Omental fat pad (tissue), 4 donors: ENCODE results near the gene IFI16. TPM values are rescaled to one million over a fixed set of nuclear protein-coding genes. Genes with fewer than 3 reads are reported as not detected.
"Not testable (repeated sequence)": the region's sequence is repeated elsewhere in the genome, so short reads cannot be mapped to it uniquely, and the experiment has no call there.

Source experiments
- ATAC-seq: fragments of 150-250 bp; one replicate; pipeline ENCODE4 v1.9.1; 2016; ENCODE audit warnings: mild to moderate bottlenecking, moderate library complexity; ENCODE audit not compliant: low FRiP score
- DNase-seq: peaks from one replicate; pipeline ENCODE4 v3.0.0-alpha.2; 2019; ENCODE audit warnings: low spot score
- CTCF ChIP-seq, 3 donors: fragments of 450-650 bp; IDR thresholded peaks; one replicate each; pipeline ENCODE4 v1.5.1; 2016 to 2017; ENCODE audit warnings: antibody characterized with exemption in 3 of 3, mild to moderate bottlenecking in 3 of 3, moderate library complexity in 2 of 3
- total RNA-seq, 4 donors: library from RNA; depleted of rRNA; stranded (reverse); fragments of >200 nt; gene quantifications; one replicate each; pipeline ENCODE4 v1.1.0, GENCODE V29; 2016

IFI16 gene
- total RNA-seq, 4 donors from 2014 or later = 94.5 to 304 (median 131) TPM

- no peak for TF ChIP-seq CTCF (IDR thresholded peaks at IDR 0.05)
- DNase-seq (no peak), ATAC-seq (no peak)
Observed at GRCh38 chr1:159030311-159030710, 20.6 kb downstream of the IFI16 start.

GRCh38 chr1:159030877-159031447, 21.3 kb downstream of the IFI16 start:
- DNase-seq = no peak
- TF ChIP-seq CTCF (IDR thresholded peaks at IDR 0.05) = no peak
- ATAC-seq = no peak

GRCh38 chr1:159040206-159040605, 30.5 kb downstream of the IFI16 start:
- DNase-seq (no peak), ATAC-seq (peak; percentile 53)
- TF ChIP-seq CTCF (IDR thresholded peaks at IDR 0.05) = no peak

- DNase-seq = no peak
- no peak for TF ChIP-seq CTCF (IDR thresholded peaks at IDR 0.05)
- ATAC-seq = no peak
Observed at GRCh38 chr1:159040893-159041724, 31.4 kb downstream of the IFI16 start.

GRCh38 chr1:159046486-159046885, 36.8 kb downstream of the IFI16 start:
- not testable (repeated sequence) for ATAC-seq, DNase-seq

- ATAC-seq (no peak), DNase-seq (no peak)
- TF ChIP-seq CTCF (IDR thresholded peaks at IDR 0.05) = no peak
Observed at GRCh38 chr1:159051436-159051835, 41.7 kb downstream of the IFI16 start.

- peak; percentile 88 for ATAC-seq
Observed at GRCh38 chr1:159054427-159054826, 44.7 kb downstream of the IFI16 start.

More at GRCh38 chr1:159054427-159054826, 44.7 kb downstream of the IFI16 start:
- no peak for DNase-seq
- TF ChIP-seq CTCF (IDR thresholded peaks at IDR 0.05) = no peak
